GM12864 (cell line): Measurements from ENCODE around the gene KCNQ1.

Experiments used
- DNase-seq: peaks from one replicate; pipeline ENCODE4 v3.0.0-alpha.2; 2011; ENCODE audit warnings: low read depth
- H3K4me3 ChIP-seq: 2 replicates; pipeline ENCODE4 v1.5.1; 2011; ENCODE audit warnings: mild to moderate bottlenecking, low read depth, low read length, control low read depth
- TF ChIP-seq, protein P1 (sequence below): IDR thresholded peaks from 2 replicates; pipeline ENCODE4 v1.5.1; 2011; ENCODE audit warnings: low read depth, mild to moderate bottlenecking, moderate library complexity, low read length, control low read depth, inconsistent platforms; ENCODE audit errors: missing control alignments

KCNQ1 gene

GRCh38 chr11:2534957-2535672 lies 90.3 kb downstream of the KCNQ1 start:
- DNase-seq, result no peak

DNA sequence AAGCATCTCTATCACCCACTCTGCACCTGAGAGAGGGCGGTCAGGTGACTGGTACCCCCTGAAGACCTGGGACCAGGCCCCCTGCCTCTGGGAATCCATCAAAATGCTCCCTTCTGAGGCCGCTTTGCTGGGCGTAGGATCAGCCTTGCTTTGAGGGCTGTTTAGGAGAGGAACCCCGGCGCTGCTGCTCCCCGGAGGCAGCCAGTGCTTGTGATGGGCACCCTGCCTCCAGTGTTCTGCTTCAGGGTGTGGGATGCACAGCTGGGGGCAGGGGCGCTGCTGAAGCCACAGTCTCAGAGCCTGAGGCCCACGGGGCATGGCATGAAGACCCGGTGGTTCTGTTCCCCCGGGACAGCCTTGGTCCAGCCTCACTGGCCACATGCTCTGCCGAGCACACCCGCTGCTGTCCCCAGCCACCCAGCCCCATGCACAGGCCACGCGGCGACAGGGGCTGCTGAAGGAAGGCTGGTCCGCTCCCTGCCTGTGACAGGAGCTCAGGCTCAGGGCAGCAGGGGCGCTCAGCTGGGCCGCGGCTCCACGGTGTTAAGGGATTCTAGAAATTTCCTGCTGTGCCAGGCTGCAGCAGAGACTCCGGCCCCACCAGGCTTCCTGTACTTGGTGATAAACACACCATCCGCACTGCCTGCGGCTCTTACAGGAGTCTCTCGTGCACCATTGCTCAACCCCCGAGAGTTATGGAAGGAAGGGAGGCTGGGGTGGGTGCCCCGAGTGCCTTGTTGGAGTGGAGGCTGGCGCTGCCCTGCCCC lies 91.0 kb downstream of the KCNQ1 start:
- H3K4me3 ChIP-seq, result no peak overlapping the region
- TF ChIP-seq, protein P1, sequence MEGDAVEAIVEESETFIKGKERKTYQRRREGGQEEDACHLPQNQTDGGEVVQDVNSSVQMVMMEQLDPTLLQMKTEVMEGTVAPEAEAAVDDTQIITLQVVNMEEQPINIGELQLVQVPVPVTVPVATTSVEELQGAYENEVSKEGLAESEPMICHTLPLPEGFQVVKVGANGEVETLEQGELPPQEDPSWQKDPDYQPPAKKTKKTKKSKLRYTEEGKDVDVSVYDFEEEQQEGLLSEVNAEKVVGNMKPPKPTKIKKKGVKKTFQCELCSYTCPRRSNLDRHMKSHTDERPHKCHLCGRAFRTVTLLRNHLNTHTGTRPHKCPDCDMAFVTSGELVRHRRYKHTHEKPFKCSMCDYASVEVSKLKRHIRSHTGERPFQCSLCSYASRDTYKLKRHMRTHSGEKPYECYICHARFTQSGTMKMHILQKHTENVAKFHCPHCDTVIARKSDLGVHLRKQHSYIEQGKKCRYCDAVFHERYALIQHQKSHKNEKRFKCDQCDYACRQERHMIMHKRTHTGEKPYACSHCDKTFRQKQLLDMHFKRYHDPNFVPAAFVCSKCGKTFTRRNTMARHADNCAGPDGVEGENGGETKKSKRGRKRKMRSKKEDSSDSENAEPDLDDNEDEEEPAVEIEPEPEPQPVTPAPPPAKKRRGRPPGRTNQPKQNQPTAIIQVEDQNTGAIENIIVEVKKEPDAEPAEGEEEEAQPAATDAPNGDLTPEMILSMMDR, result no peak
- no peak for DNase-seq

More at GRCh38 chr11:2534957-2535672, 90.3 kb downstream of the KCNQ1 start:
- H3K4me3 ChIP-seq, result no peak overlapping the region
- TF ChIP-seq, protein P1, result no peak

- no peak for DNase-seq
- no peak overlapping the region for H3K4me3 ChIP-seq
- TF ChIP-seq, protein P1, result no peak
Observed at GRCh38 chr11:2536440-2536989, 91.7 kb downstream of the KCNQ1 start.

DNA sequence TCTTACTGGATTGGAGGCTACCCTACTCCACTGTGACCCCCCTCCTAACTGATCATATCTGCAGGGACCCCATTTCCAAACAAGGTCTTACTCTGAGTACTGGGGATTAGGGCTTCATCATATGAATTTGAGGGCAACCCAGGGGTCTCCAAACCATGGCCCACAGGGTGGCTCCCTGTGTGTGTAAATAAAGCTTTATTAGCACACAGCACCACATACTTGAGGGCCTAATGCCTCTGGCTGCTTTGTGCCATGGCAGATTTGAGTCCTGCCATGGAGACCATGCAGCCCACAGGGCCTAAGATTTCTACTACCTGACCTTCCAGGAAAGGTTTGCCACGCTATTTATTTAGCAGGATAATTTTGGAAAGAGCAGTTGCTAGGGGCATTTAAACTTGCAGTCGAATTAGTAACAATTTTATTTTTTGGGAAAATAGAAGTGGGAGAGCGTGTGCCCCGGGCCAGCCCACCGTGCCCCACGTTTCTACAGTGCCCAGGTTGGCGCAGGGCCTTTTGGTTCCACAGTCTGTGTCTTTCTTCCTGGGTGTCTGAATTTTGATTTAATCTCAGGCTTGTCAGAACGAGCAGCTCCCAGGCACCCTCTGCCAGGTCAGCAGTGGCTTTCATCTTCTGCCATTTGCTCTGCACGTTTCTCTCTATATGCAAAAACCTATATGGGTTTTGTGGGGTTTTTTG lies 92.3 kb downstream of the KCNQ1 start:
- TF ChIP-seq, protein P1, result no peak
- no peak overlapping the region for H3K4me3 ChIP-seq
- DNase-seq, result no peak

DNA sequence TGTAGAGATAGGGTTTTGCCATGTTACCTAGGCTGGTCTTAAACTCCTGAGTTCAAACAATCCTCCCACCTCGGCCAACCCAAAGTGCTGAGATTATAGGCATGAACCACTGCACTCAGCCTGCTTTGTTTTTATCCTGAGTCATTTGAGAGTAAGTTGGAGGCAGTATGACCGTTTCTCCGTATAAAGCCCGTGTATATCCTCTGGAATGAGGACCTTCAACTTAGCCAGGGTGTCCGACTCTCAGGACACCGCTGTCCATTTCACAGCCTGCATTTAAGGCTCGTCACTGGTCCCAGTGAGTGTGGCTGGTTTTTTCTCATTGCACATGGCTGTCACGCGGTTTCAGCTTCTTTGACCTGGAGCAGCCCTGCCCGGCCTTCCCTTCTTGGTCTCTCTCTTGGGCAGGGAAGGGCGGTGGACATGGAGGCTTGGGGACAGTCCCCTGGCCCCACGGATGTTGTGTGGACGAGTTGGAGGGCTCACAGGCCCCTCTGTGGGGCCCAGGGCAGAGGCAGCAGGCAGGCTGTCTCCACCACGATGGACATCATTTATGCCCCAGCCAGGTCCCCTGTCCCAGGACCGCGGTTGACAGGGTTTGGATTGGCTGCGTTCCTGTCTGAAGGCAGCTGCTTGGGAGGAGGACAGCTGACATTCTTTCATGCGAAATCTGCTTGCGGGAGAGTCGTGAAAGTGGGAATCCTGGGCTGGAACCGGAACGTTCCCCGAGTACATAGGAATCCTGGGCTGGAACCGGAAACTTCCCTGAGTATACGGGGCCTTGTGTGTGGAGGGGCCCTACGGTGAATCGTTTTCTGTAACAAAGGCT lies 93.3 kb downstream of the KCNQ1 start:
- TF ChIP-seq, protein P1, result no peak
- DNase-seq, result no peak
- no peak overlapping the region for H3K4me3 ChIP-seq

DNA sequence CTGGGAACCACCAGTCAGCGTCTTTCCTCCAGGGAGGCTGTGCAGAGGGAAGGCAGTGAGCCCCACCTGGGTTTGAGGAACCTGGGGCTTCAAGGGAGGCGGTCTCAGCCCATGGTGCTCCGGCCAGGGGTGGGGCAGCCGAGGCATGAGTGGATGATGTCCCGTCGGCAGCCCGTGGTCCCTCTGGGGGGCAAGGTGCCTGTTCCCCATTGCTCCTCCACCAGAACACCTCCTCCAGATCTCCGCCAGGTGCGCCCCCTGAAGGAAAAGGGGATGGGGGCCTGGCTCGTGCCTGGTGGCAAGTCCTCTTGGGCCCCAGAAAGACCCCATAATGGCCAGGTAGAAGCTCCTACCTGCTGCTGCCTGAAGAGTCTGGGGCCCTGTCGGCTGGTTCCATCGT lies 94.1 kb downstream of the KCNQ1 start:
- no peak overlapping the region for H3K4me3 ChIP-seq
- no peak for DNase-seq
- TF ChIP-seq, protein P1, result no peak
